Measurements from ENCODE around the gene ZNF226. TPM values are rescaled to one million over a fixed set of nuclear protein-coding genes. Genes with fewer than 3 reads are reported as not detected.

Gene ZNF226
- total and polyA plus RNA-seq, 9 of the 15 experiments (the other 6 are each of a cell fraction or from before 2014, with no cell fraction given): 6.2 to 19.4 (median 9.3) TPM

DNA sequence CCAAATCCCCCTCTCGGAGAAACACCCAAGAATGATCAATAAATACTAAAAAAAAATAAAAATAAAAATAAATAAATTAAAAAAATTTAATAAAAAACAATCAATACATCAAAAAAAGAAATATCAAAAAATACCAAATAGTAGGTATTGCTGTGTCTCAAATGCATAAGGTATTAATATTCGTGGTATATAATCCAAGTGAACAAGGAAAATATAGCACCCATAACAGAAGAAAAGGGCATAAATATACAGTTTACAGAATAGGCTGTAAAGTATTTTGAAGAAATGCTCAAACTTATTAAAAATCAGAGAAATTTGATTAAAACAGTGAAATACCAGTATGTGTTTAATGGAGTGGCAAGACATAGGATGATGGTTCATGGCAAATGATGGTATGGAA lies 39.9 kb downstream of the ZNF226 start:
- CTCF ChIA-PET (ENCODE audit: low intra/inter-chr PET ratio): no interaction called here
- H3K9ac ChIP-seq (ENCODE audit: insufficient read depth in 1 of 2, low read depth in 2 of 2, low read length in 2 of 2): no peak overlapping the region
- H3K27ac ChIP-seq (ENCODE audit: extremely low read depth, low read depth, low read length): no peak overlapping the region
- no peak overlapping the region for H2AFZ ChIP-seq (ENCODE audit: low read depth, low read length)
- DNase-seq (ENCODE audit: extremely low read depth in 1 of 4, low spot score in 3 of 4) (no peak), FAIRE-seq (no peak), ATAC-seq (no peak)
- no peaks in the 10 kb centered on the region for H3K27me3 ChIP-seq (ENCODE audit: control insufficient read depth in 2 of 2, insufficient read depth in 2 of 2, low read length in 2 of 2)
- H3K79me2 ChIP-seq (ENCODE audit: control insufficient read depth, insufficient read depth, low read length): no peaks in the 10 kb centered on the region
- peaks cover 9% of the 10 kb centered on the region; the same call in 1 of the 2 replicates for H3K9me3 ChIP-seq (replicated peaks; ENCODE audit: control insufficient read depth, insufficient read depth, low read depth, low read length)
- no TSS peak for BruUV-seq (replicated peaks)
- in situ Hi-C loops (cut with MboI) (no loop called here), intact Hi-C loops (cut with micrococcal nuclease) (no loop called here)
- H3K36me3 ChIP-seq (ENCODE audit: control insufficient read depth, insufficient read depth, low read length): no peaks in the 10 kb centered on the region
- H3K4me3 ChIP-seq: no peak overlapping the region
- no peaks in the 10 kb centered on the region for H4K20me1 ChIP-seq (replicated peaks; ENCODE audit: control insufficient read depth, insufficient read depth, low read length)
- WGBS (ENCODE audit: insufficient coverage, low coverage, missing lambda C conversion rate): 0% methylated on average over 2 of the region's 2 CpGs
- no peak overlapping the region for H3K4me2 ChIP-seq (ENCODE audit: insufficient read depth, low read length)
- POLR2A ChIA-PET: no interaction called here
- H3K9me1 ChIP-seq (ENCODE audit: control insufficient read depth, insufficient read depth, low read length): no peaks in the 10 kb centered on the region
- no peaks in the 10 kb centered on the region for H3K4me1 ChIP-seq (replicated peaks in 1 of 2; ENCODE audit: control insufficient read depth in 2 of 2, insufficient read depth in 2 of 2, low read length in 2 of 2)
- TF ChIP-seq, protein P1, sequence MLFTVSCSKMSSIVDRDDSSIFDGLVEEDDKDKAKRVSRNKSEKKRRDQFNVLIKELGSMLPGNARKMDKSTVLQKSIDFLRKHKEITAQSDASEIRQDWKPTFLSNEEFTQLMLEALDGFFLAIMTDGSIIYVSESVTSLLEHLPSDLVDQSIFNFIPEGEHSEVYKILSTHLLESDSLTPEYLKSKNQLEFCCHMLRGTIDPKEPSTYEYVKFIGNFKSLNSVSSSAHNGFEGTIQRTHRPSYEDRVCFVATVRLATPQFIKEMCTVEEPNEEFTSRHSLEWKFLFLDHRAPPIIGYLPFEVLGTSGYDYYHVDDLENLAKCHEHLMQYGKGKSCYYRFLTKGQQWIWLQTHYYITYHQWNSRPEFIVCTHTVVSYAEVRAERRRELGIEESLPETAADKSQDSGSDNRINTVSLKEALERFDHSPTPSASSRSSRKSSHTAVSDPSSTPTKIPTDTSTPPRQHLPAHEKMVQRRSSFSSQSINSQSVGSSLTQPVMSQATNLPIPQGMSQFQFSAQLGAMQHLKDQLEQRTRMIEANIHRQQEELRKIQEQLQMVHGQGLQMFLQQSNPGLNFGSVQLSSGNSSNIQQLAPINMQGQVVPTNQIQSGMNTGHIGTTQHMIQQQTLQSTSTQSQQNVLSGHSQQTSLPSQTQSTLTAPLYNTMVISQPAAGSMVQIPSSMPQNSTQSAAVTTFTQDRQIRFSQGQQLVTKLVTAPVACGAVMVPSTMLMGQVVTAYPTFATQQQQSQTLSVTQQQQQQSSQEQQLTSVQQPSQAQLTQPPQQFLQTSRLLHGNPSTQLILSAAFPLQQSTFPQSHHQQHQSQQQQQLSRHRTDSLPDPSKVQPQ (CRISPR knock-in tag; IDR thresholded peaks at IDR 0.05; ENCODE audit: borderline replicate concordance): no peak
- no peak for TF ChIP-seq SMAD2 (IDR thresholded peaks at IDR 0.05; ENCODE audit: low read depth, low read length)
- TF ChIP-seq, protein P2, sequence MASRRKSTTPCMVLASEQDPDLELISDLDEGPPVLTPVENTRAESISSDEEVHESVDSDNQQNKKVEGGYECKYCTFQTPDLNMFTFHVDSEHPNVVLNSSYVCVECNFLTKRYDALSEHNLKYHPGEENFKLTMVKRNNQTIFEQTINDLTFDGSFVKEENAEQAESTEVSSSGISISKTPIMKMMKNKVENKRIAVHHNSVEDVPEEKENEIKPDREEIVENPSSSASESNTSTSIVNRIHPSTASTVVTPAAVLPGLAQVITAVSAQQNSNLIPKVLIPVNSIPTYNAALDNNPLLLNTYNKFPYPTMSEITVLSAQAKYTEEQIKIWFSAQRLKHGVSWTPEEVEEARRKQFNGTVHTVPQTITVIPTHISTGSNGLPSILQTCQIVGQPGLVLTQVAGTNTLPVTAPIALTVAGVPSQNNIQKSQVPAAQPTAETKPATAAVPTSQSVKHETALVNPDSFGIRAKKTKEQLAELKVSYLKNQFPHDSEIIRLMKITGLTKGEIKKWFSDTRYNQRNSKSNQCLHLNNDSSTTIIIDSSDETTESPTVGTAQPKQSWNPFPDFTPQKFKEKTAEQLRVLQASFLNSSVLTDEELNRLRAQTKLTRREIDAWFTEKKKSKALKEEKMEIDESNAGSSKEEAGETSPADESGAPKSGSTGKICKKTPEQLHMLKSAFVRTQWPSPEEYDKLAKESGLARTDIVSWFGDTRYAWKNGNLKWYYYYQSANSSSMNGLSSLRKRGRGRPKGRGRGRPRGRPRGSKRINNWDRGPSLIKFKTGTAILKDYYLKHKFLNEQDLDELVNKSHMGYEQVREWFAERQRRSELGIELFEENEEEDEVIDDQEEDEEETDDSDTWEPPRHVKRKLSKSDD (conservative IDR thresholded peaks at IDR 0.05; ENCODE audit: low read length): no peak
- TF ChIP-seq, protein P3, sequence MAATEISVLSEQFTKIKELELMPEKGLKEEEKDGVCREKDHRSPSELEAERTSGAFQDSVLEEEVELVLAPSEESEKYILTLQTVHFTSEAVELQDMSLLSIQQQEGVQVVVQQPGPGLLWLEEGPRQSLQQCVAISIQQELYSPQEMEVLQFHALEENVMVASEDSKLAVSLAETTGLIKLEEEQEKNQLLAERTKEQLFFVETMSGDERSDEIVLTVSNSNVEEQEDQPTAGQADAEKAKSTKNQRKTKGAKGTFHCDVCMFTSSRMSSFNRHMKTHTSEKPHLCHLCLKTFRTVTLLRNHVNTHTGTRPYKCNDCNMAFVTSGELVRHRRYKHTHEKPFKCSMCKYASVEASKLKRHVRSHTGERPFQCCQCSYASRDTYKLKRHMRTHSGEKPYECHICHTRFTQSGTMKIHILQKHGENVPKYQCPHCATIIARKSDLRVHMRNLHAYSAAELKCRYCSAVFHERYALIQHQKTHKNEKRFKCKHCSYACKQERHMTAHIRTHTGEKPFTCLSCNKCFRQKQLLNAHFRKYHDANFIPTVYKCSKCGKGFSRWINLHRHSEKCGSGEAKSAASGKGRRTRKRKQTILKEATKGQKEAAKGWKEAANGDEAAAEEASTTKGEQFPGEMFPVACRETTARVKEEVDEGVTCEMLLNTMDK (IDR thresholded peaks at IDR 0.05; ENCODE audit: borderline replicate concordance, insufficient read depth, low read depth, low read length, poor library complexity, severe bottlenecking): no peak
- TF ChIP-seq, protein P4, sequence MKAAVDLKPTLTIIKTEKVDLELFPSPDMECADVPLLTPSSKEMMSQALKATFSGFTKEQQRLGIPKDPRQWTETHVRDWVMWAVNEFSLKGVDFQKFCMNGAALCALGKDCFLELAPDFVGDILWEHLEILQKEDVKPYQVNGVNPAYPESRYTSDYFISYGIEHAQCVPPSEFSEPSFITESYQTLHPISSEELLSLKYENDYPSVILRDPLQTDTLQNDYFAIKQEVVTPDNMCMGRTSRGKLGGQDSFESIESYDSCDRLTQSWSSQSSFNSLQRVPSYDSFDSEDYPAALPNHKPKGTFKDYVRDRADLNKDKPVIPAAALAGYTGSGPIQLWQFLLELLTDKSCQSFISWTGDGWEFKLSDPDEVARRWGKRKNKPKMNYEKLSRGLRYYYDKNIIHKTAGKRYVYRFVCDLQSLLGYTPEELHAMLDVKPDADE (conservative IDR thresholded peaks at IDR 0.05; ENCODE audit: control insufficient read depth, low read depth, low read length): no peak
- no peak for TF ChIP-seq BCOR (IDR thresholded peaks at IDR 0.05)
- TF ChIP-seq, protein P5, sequence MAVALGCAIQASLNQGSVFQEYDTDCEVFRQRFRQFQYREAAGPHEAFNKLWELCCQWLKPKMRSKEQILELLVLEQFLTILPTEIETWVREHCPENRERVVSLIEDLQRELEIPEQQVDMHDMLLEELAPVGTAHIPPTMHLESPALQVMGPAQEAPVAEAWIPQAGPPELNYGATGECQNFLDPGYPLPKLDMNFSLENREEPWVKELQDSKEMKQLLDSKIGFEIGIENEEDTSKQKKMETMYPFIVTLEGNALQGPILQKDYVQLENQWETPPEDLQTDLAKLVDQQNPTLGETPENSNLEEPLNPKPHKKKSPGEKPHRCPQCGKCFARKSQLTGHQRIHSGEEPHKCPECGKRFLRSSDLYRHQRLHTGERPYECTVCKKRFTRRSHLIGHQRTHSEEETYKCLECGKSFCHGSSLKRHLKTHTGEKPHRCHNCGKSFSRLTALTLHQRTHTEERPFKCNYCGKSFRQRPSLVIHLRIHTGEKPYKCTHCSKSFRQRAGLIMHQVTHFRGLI (CRISPR knock-in tag; IDR thresholded peaks at IDR 0.05): no peak
- no peak for TF ChIP-seq ZNF76 (CRISPR knock-in tag; IDR thresholded peaks at IDR 0.05; ENCODE audit: borderline replicate concordance)
- no peak for TF ChIP-seq SMC3 (conservative IDR thresholded peaks at IDR 0.05; ENCODE audit: insufficient read depth, low read depth, low read length)
